Coronary artery (tissue), 2 donors: ENCODE measurements around the gene TMEM95.

Experiments used
- DNase-seq: peaks from one replicate; pipeline ENCODE4 v3.0.0-alpha.2; 2017; ENCODE audit warnings: low spot score
- H3K27ac ChIP-seq, 2 donors: fragments of 200-600 bp; sonication (generic); one replicate each; pipeline ENCODE4 v1.5.1; 2016 to 2019
- H3K4me3 ChIP-seq: fragments of 200-600 bp; sonication (generic); 2 replicates; pipeline ENCODE4 v1.5.1; 2016; ENCODE audit warnings: mild to moderate bottlenecking, moderate library complexity
- TF ChIP-seq, protein P1 (sequence below): fragments of 200-600 bp; sonication (generic); IDR thresholded peaks from one replicate; pipeline ENCODE4 v1.5.1; 2019; ENCODE audit warnings: antibody characterized with exemption

TMEM95 gene

DNA sequence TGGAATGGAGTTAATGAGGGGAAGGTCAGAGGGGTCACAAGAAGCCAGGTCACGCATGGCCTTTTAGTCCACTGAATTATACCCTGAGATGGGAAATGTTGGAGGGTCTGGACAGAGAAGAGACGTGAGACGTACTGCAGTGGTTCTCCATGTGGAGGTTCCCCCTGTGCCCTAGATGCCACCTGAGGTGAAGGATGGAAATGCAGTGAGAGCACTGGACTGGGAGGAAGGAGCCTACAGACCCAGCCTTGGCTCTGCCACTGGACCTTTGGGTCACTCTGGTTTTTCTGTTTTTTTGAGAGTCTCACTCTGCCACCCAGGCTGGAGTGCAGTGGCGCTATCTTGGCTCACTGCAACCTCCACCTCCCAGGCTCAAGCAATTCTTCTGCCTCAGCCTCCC lies 41.2 kb downstream of the TMEM95 start:
- TF ChIP-seq, protein P1, sequence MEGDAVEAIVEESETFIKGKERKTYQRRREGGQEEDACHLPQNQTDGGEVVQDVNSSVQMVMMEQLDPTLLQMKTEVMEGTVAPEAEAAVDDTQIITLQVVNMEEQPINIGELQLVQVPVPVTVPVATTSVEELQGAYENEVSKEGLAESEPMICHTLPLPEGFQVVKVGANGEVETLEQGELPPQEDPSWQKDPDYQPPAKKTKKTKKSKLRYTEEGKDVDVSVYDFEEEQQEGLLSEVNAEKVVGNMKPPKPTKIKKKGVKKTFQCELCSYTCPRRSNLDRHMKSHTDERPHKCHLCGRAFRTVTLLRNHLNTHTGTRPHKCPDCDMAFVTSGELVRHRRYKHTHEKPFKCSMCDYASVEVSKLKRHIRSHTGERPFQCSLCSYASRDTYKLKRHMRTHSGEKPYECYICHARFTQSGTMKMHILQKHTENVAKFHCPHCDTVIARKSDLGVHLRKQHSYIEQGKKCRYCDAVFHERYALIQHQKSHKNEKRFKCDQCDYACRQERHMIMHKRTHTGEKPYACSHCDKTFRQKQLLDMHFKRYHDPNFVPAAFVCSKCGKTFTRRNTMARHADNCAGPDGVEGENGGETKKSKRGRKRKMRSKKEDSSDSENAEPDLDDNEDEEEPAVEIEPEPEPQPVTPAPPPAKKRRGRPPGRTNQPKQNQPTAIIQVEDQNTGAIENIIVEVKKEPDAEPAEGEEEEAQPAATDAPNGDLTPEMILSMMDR, result no peak
- DNase-seq, result no peak
- no peak overlapping the region for H3K4me3 ChIP-seq

DNA sequence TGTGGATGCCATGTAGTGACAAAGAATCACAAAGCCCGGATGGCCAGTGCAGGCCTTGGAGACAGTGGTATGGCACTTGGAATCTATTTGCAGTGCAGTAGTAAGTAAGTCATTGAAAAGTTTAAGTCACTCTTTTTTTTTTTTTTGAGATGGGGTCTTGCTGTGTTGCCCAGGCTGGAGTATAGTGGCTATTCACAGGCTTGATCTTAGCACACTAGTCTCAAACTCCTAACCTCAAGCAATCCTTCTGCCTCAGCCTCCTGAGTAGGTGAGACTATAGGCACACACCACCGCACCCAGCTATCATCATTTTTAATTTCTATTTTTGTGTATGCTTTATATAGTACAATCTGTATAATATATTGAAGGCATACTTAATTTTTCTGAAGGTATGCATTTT lies 43.7 kb downstream of the TMEM95 start:
- no peak overlapping the region for H3K27ac ChIP-seq
- TF ChIP-seq, protein P1, result no peak
- H3K4me3 ChIP-seq, result no peak overlapping the region
- no peak for DNase-seq

More for the DNA sequence above, 41.2 kb downstream of the TMEM95 start:
- no peak overlapping the region for H3K27ac ChIP-seq

GRCh38 chr17:7403043-7403726 lies 48.2 kb downstream of the TMEM95 start:
- Histone ChIP-seq H3K27ac (peak overlapping the region; percentile 73 to 98), H3K4me3 (peak overlapping the region; percentile 90)
- DNase-seq, result no peak
- TF ChIP-seq, protein P1, result no peak

DNA sequence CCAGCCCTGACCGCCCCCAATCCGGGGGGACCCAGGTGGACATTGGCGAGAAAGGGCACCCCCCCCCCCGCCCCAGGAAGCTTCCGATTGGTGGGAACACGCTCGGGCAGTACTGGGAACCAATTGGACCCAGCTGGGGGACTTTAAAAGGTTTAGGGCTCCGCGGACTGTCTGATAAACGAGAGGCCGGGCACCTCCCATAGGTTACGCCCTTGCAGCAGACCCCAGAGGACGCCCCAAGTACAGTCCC lies 48.7 kb downstream of the TMEM95 start:
- Histone ChIP-seq H3K27ac (peak overlapping the region; percentile 73 to 98), H3K4me3 (peak overlapping the region; percentile 90)
- TF ChIP-seq, protein P1, result no peak
- no peak for DNase-seq

DNA sequence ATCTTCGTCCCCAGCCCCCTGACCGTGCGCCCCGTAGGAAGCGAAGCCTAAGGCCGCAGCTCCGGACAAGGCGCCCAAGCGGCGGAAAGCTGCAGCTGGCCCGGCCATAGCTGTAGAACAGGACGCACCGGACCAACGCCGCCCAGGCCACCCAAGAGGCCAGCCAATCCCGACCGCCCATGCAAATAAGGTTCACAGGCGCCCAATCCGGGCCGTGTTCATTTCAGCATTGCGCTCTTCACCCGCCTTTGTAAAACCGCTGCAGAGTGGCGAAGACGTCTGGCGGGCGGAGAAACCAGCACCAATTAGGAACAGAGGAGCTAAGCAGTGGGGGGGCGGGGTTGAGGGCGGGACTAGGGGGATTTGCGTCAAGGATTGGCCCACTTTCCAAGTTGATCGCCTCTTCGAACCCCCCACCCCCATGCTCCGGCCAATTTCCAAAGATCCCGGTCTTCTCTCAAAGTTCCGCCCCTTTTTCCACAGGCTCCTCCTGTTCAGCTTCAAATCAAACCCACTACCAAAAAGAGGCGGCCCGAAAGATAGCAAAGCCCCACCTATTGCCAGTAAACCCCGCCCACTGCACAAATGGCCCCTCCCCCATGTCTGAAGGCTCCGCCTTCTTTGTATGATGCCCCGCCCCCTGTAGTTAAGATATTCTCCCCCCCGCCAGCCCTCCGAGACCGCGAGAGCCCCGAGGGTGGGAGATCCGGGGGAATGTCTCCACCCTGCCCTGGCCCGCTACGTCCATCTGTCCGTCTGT lies 49.2 kb downstream of the TMEM95 start, which contains the start of gene TMEM256:
Gene TMEM256, minus strand, starts transcription at position 121 of the 760 bp plus-strand sequence. Its CDS starts 13 bp downstream, at position 108.
- Histone ChIP-seq H3K27ac (peak within 1 kb of the TSS; percentile 74 to 98), H3K4me3 (peak within 1 kb of the TSS; percentile 90)
- peak; percentile 100 for DNase-seq
- TF ChIP-seq, protein P1, result no peak

DNA sequence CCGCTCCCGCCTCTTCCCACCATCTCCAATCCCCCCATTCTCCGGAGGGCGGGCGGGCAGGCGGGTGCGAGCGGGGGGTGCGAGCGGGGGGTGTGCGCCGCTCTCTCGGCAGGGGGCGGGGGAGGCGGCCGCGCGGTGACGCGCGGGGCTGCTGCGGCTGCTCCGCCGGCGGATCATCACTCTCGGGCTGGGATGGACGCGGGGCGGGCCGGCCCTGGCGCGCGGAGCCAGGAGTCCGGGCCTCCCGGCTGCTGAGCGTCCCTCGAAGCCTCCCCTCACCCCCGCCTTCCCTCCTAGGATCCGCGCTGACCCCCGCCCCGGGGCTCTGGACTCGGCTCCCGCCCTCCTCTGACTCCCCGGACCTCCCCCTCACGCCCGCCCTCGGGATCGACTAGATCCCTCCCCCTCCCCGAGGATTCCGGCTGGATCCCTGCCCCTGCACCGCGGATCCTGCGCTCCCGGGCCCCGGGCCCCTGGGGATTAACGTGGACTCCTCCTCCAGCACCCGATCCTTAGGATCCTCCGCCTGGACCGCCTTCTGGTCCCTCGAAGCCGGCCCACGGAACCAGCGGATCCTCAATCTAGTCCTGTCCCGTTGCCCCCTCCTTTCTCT lies 49.9 kb downstream of the TMEM95 start:
- DNase-seq, result no peak
- TF ChIP-seq, protein P1, result no peak
- H3K4me3 ChIP-seq, result peak overlapping the region; percentile 90
- peak overlapping the region; percentile 74 to 98 for H3K27ac ChIP-seq
